ENCODE measurements around the gene SEPSECS. TPM values are rescaled to one million over a fixed set of nuclear protein-coding genes. Genes with fewer than 3 reads are reported as not detected.

Gene SEPSECS
- polyA plus RNA-seq, 1 donor (not counting 4 experiments of a cell fraction or from before 2014, with no cell fraction given) = 6.6 TPM

DNA sequence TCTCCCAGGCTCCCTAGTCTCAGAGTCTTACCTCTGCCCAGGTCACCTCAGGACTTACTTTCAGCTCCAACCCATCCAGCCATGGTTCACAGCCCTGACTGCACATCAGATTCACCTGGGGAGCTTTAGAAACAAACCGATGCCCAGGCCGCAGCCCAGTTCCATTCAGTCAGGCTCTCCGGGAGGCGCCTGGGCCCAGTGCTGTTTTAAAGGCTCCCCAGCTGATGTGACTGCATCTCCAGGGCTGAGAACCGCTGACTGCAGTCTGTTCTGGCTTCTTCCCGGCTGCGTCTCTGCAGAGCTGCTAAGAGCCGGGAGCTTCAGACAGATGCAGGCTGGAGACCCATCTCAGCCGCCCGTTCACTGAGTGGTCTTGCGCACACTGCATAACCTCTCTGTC lies 85.1 kb downstream of the SEPSECS start:
- Histone ChIP-seq H3K9ac (ENCODE audit: control insufficient read depth, extremely low read depth, insufficient read depth, low read length) (no peak overlapping the region), H3K27ac (ENCODE audit: control insufficient read depth, insufficient read depth, low read length) (no peak overlapping the region), H3K79me2 (ENCODE audit: control insufficient read depth, insufficient read depth, low read length) (no peaks in the 10 kb centered on the region), H3K9me3 (ENCODE audit: control insufficient read depth, low read depth, low read length) (no peaks in the 10 kb centered on the region), H3K4me1 (ENCODE audit: control insufficient read depth, extremely low read depth, insufficient read depth, low read length) (no peaks in the 10 kb centered on the region), H3K36me3 (ENCODE audit: control insufficient read depth in 2 of 2, extremely low read depth in 1 of 2, insufficient read depth in 2 of 2, low read length in 2 of 2) (no peaks in the 10 kb centered on the region), H4K20me1 (ENCODE audit: control insufficient read depth, extremely low read depth, insufficient read depth, low read length) (no peaks in the 10 kb centered on the region), H3K27me3 (ENCODE audit: control insufficient read depth, extremely low read depth, insufficient read depth, low read length) (peaks cover 13% of the 10 kb centered on the region), H2AFZ (ENCODE audit: control insufficient read depth, low read length) (no peak overlapping the region), H3K9me1 (ENCODE audit: control insufficient read depth, extremely low read depth, insufficient read depth, low read length) (no peaks in the 10 kb centered on the region), H3K4me3 (ENCODE audit: control insufficient read depth in 2 of 3, extremely low read depth in 1 of 3, insufficient read depth in 2 of 3, low read depth in 1 of 3, low read length in 3 of 3) (no peak overlapping the region), H3K4me2 (ENCODE audit: control insufficient read depth, extremely low read depth, insufficient read depth, low read depth, low read length) (no peak overlapping the region)
- no peak for FAIRE-seq
- dilution Hi-C loops (cut with MboI; ENCODE audit: extremely low pct_ligation_motif_present, low sequenced_read_pairs) = no loop called here
- DNase-seq (ENCODE audit: low read depth, low spot score) = no peak
- TF ChIP-seq EZH2 (IDR thresholded peaks at IDR 0.05; ENCODE audit: low read length) (no peak), CTCF (optimal IDR thresholded peaks at IDR 0.05 in 1 of 3, IDR thresholded peaks at IDR 0.05 in 1 of 3, conservative IDR thresholded peaks at IDR 0.05 in 1 of 3; ENCODE audit: extremely low read depth in 1 of 3, insufficient read depth in 2 of 3, low read length in 3 of 3) (no peak)

DNA sequence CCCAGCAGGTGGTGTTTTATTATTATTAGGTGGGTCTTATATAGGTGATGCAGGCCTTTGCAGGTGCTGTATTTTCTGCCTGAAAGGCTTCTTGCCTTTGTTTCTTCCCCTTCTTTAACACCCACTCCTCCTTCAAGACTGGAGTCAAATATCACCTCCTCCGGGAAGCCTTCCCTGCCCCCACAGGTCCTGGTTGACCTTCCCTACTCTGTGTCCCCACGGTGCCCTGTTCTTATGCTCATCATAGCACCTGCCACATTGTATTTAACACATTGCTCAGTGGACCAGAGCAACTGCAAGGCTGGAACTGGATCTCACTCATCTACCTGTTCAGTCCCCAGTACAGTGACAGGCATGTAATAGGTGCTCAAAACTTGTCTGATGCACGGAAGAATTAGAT lies 89.7 kb downstream of the SEPSECS start:
- no peak for FAIRE-seq
- H2AFZ ChIP-seq (ENCODE audit: control insufficient read depth, low read length) = no peak overlapping the region
- H3K79me2 ChIP-seq (ENCODE audit: control insufficient read depth, insufficient read depth, low read length) = no peaks in the 10 kb centered on the region
- peaks cover 5% of the 10 kb centered on the region for H3K27me3 ChIP-seq (ENCODE audit: control insufficient read depth, extremely low read depth, insufficient read depth, low read length)
- no peaks in the 10 kb centered on the region for H3K9me1 ChIP-seq (ENCODE audit: control insufficient read depth, extremely low read depth, insufficient read depth, low read length)
- dilution Hi-C loops (cut with MboI; ENCODE audit: extremely low pct_ligation_motif_present, low sequenced_read_pairs) = no loop called here
- no peak overlapping the region for H3K4me2 ChIP-seq (ENCODE audit: control insufficient read depth, extremely low read depth, insufficient read depth, low read depth, low read length)
- H3K36me3 ChIP-seq (ENCODE audit: control insufficient read depth in 2 of 2, extremely low read depth in 1 of 2, insufficient read depth in 2 of 2, low read length in 2 of 2) = no peaks in the 10 kb centered on the region
- H3K4me3 ChIP-seq (ENCODE audit: control insufficient read depth in 2 of 3, extremely low read depth in 1 of 3, insufficient read depth in 2 of 3, low read depth in 1 of 3, low read length in 3 of 3) = no peak overlapping the region
- no peak overlapping the region for H3K9ac ChIP-seq (ENCODE audit: control insufficient read depth, extremely low read depth, insufficient read depth, low read length)
- no peaks in the 10 kb centered on the region for H4K20me1 ChIP-seq (ENCODE audit: control insufficient read depth, extremely low read depth, insufficient read depth, low read length)
- no peak overlapping the region for H3K27ac ChIP-seq (ENCODE audit: control insufficient read depth, insufficient read depth, low read length)
- H3K9me3 ChIP-seq (ENCODE audit: control insufficient read depth, low read depth, low read length) = no peaks in the 10 kb centered on the region
- no peaks in the 10 kb centered on the region for H3K4me1 ChIP-seq (ENCODE audit: control insufficient read depth, extremely low read depth, insufficient read depth, low read length)
- TF ChIP-seq CTCF (optimal IDR thresholded peaks at IDR 0.05 in 1 of 3, IDR thresholded peaks at IDR 0.05 in 1 of 3, conservative IDR thresholded peaks at IDR 0.05 in 1 of 3; ENCODE audit: extremely low read depth in 1 of 3, insufficient read depth in 2 of 3, low read length in 3 of 3) (no peak), EZH2 (IDR thresholded peaks at IDR 0.05; ENCODE audit: low read length) (no peak)
- no peak for DNase-seq (ENCODE audit: low read depth, low spot score)

Other genes with a start within 250 kb of the SEPSECS start
- gene CCDC149, start 247.4 kb downstream of the SEPSECS start, polyA plus RNA-seq = 2.0 to 3.5 TPM (median 2.1 TPM) in 3 replicates
- 0.36 to 1.2 TPM (median 0.69 TPM) in 3 replicates for gene LGI2, start 129.5 kb downstream of the SEPSECS start, polyA plus RNA-seq
- 7.8 to 16.7 TPM (median 8.7 TPM) in 3 replicates for gene PI4K2B, start 73.6 kb upstream of the SEPSECS start, polyA plus RNA-seq
- gene ZCCHC4, start 152.3 kb upstream of the SEPSECS start, polyA plus RNA-seq = 7.4 to 10.8 TPM (median 7.9 TPM) in 3 replicates
- 11.0 to 26.9 TPM (median 15.7 TPM) in 3 replicates for gene ANAPC4, start 216.8 kb upstream of the SEPSECS start, polyA plus RNA-seq

Data from keratinocyte (primary cell).